Measurements from ENCODE around the gene MCF2L.
"Not testable (repeated sequence)": the region's sequence is repeated elsewhere in the genome, so short reads cannot be mapped to it uniquely, and the experiment has no call there.

MCF2L gene

GRCh38 chr13:113096052-113096744 is 127.2 kb downstream of the MCF2L start:
- DNase-seq (ENCODE audit: low spot score) = no peak

GRCh38 chr13:113096745-113097305 is 127.8 kb downstream of the MCF2L start:
- no peak for DNase-seq (ENCODE audit: low spot score)

- no peak for DNase-seq (ENCODE audit: low spot score)
Measured at GRCh38 chr13:113097651-113098050, 128.6 kb downstream of the MCF2L start.

GRCh38 chr13:113098162-113098732 is 129.2 kb downstream of the MCF2L start:
- no peak for DNase-seq (ENCODE audit: low spot score)

GRCh38 chr13:113099142-113099541 is 130.1 kb downstream of the MCF2L start:
- no peak for DNase-seq (ENCODE audit: low spot score)

- not testable (repeated sequence) for DNase-seq (ENCODE audit: low spot score)
Measured at GRCh38 chr13:113102302-113102701, 133.3 kb downstream of the MCF2L start.

GRCh38 chr13:113102727-113103126 is 133.7 kb downstream of the MCF2L start:
- no peak for DNase-seq (ENCODE audit: low spot score)

- DNase-seq (ENCODE audit: low spot score) = no peak
Measured at GRCh38 chr13:113103646-113104045, 134.6 kb downstream of the MCF2L start.

- DNase-seq (ENCODE audit: low spot score) = no peak
Measured at GRCh38 chr13:113105032-113105920, 136.3 kb downstream of the MCF2L start, which contains the start of gene F7. F7 (plus strand) TSS chr13:113105791; CDS start chr13:113105842, 51 bp downstream.

- no peak for DNase-seq (ENCODE audit: low spot score)
Measured at GRCh38 chr13:113105921-113106452, 137.0 kb downstream of the MCF2L start.

GRCh38 chr13:113106711-113107351 is 137.8 kb downstream of the MCF2L start:
- no peak for DNase-seq (ENCODE audit: low spot score)

- DNase-seq (ENCODE audit: low spot score) = not testable (repeated sequence)
Measured at GRCh38 chr13:113108521-113108920, 139.5 kb downstream of the MCF2L start.

- DNase-seq (ENCODE audit: low spot score) = no peak
Measured at GRCh38 chr13:113109151-113110047, 140.4 kb downstream of the MCF2L start.

GRCh38 chr13:113110048-113110851 is 141.2 kb downstream of the MCF2L start:
- DNase-seq (ENCODE audit: low spot score) = no peak

GRCh38 chr13:113110852-113111315 is 141.9 kb downstream of the MCF2L start:
- no peak for DNase-seq (ENCODE audit: low spot score)

- DNase-seq (ENCODE audit: low spot score) = not testable (repeated sequence)
Measured at GRCh38 chr13:113111821-113112220, 142.8 kb downstream of the MCF2L start.

- not testable (repeated sequence) for DNase-seq (ENCODE audit: low spot score)
Measured at GRCh38 chr13:113112475-113112874, 143.5 kb downstream of the MCF2L start.

- DNase-seq (ENCODE audit: low spot score) = no peak
Measured at GRCh38 chr13:113112893-113113845, 144.2 kb downstream of the MCF2L start.
